Measurements from ENCODE around the gene ZDHHC18. TPM values are rescaled to one million over a fixed set of nuclear protein-coding genes. Genes with fewer than 3 reads are reported as not detected.
"Not testable (repeated sequence)": the region's sequence is repeated elsewhere in the genome, so short reads cannot be mapped to it uniquely, and the experiment has no call there.

The ZDHHC18 gene
- total RNA-seq, 1 donor from 2014 or later, result 29.7 TPM

DNA sequence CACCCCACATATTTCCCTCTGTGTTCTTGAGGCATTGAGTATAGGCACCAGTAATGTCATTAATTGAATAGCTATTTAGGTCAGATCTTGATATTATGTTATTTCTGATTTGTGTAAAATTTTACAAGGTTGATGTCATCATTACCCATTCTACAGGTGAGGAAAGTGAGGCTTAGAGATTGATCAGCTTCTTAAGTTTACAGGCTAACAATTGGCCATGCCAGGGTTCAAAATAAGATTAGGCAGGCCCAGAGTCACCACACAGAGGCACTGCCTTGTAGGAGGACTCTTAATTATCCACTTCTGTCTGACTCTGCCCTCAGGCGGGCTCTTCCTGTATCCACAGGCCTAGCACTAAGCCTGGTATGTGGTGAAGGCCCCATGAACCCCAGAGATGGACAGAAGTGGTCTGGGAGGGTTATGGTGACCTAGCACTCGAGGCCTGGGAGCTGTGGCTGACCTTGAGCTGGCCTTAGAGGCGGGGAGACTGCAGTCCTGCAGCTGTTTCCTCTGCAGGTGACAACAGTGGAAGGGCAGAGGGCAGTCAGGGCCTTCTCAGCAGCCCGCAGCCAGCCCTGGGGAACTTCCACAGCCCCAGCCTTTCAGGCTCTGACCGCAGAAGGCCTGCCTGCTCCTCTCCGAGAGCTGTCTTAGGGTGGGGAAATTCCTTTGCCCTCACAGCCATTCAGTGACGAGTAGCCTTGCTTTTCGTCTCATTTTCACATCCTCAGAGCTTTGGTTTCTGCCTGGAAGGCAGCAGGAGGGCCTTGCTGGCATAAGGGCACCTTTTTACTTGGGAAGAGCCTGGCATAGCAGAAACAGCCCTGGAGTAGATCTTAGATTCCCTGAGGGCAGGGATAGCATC lies 12.2 kb downstream of the ZDHHC18 start:
- H3K36me3 Mint-ChIP-seq, result peaks cover 16% of the 10 kb centered on the region
- H3K27me3 Mint-ChIP-seq, result no peaks in the 10 kb centered on the region
- no peak for DNase-seq (ENCODE audit: extremely low spot score, unreplicated experiment)
- H3K4me3 Mint-ChIP-seq, result no peak overlapping the region
- H3K4me1 Mint-ChIP-seq (ENCODE audit: unreplicated experiment), result no peaks in the 10 kb centered on the region
- TF ChIP-seq, protein P1, sequence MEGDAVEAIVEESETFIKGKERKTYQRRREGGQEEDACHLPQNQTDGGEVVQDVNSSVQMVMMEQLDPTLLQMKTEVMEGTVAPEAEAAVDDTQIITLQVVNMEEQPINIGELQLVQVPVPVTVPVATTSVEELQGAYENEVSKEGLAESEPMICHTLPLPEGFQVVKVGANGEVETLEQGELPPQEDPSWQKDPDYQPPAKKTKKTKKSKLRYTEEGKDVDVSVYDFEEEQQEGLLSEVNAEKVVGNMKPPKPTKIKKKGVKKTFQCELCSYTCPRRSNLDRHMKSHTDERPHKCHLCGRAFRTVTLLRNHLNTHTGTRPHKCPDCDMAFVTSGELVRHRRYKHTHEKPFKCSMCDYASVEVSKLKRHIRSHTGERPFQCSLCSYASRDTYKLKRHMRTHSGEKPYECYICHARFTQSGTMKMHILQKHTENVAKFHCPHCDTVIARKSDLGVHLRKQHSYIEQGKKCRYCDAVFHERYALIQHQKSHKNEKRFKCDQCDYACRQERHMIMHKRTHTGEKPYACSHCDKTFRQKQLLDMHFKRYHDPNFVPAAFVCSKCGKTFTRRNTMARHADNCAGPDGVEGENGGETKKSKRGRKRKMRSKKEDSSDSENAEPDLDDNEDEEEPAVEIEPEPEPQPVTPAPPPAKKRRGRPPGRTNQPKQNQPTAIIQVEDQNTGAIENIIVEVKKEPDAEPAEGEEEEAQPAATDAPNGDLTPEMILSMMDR (conservative IDR thresholded peaks at IDR 0.05), result no peak
- peak overlapping the region; percentile 93 for H3K27ac Mint-ChIP-seq
- no peaks in the 10 kb centered on the region for H3K9me3 Mint-ChIP-seq

GRCh38 chr1:26839339-26839722 lies 12.8 kb downstream of the ZDHHC18 start:
- Mint-ChIP-seq H3K27ac (peak overlapping the region; percentile 93), H3K36me3 (peaks cover 16% of the 10 kb centered on the region), H3K4me3 (no peak overlapping the region), H3K4me1 (ENCODE audit: unreplicated experiment) (no peaks in the 10 kb centered on the region), H3K9me3 (no peaks in the 10 kb centered on the region), H3K27me3 (no peaks in the 10 kb centered on the region)
- TF ChIP-seq, protein P1 (conservative IDR thresholded peaks at IDR 0.05), result no peak
- no peak for DNase-seq (ENCODE audit: extremely low spot score, unreplicated experiment)

DNA sequence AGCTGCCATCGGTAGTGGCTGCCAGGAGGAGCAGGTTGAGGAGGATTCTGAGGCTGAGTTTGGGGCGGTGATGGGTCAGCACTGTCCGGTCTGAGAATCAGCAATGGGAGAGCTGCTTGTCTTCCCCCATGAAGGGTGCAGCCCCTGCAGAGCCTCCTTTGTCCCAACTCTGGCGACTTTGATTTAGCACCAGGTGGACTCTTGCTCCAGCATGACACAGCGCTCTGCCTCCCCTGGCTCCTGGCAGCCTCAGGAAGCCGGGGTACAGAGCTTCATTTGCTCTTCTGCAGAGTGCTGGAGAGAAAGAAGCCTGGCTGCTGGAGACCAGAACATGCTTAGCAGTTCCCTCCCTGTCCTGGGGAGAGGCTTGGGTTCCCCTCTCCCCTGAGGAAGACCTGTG lies 13.3 kb downstream of the ZDHHC18 start:
- Mint-ChIP-seq H3K9me3 (no peaks in the 10 kb centered on the region), H3K27me3 (no peaks in the 10 kb centered on the region), H3K27ac (peak overlapping the region; percentile 93), H3K4me1 (ENCODE audit: unreplicated experiment) (no peaks in the 10 kb centered on the region), H3K36me3 (peaks cover 12% of the 10 kb centered on the region), H3K4me3 (no peak overlapping the region)
- TF ChIP-seq, protein P1 (conservative IDR thresholded peaks at IDR 0.05), result no peak
- no peak for DNase-seq (ENCODE audit: extremely low spot score, unreplicated experiment)

DNA sequence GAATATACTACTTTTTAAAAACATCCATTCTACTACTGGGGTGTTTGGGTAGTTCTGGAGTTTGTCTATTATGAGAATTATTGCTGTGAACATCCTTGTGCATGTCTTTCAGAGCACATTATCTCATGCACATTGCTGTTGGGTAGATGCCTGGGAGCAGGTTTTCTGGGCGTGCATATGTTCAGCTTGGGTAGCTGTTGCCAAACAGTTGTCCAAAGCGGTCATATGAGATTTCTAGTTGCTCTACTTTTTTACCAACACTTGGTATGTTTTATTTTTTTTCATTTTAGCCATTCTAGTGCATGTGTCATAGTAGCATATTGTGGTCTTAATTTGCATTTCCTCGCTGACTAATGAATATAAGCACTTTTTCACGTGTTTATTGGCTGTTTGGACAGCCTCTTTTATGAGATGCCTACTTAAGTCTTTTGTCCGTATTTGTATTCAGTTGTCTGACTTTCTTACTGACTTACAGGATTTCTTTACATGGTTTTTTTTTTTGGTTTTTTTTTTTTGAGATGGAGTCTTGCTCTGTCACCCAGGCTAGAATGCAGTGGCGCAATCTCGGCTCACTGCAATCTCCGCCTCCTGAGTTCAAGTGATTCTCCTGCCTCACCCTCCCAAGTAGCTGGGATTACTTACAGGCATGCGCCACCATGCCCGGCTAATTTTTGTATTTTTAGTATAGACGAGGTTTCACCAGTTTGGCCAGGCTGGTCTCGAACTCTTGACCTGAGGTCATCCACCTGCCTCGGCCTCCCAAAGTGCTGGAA lies 18.1 kb downstream of the ZDHHC18 start:
- H3K4me3 Mint-ChIP-seq, result no peak overlapping the region
- H3K4me1 Mint-ChIP-seq (ENCODE audit: unreplicated experiment), result no peaks in the 10 kb centered on the region
- H3K9me3 Mint-ChIP-seq, result no peaks in the 10 kb centered on the region
- H3K27me3 Mint-ChIP-seq, result no peaks in the 10 kb centered on the region
- peak overlapping the region; percentile 16 for H3K27ac Mint-ChIP-seq
- TF ChIP-seq, protein P1 (conservative IDR thresholded peaks at IDR 0.05), result no peak
- peaks cover 7% of the 10 kb centered on the region for H3K36me3 Mint-ChIP-seq
- no peak for DNase-seq (ENCODE audit: extremely low spot score, unreplicated experiment)

DNA sequence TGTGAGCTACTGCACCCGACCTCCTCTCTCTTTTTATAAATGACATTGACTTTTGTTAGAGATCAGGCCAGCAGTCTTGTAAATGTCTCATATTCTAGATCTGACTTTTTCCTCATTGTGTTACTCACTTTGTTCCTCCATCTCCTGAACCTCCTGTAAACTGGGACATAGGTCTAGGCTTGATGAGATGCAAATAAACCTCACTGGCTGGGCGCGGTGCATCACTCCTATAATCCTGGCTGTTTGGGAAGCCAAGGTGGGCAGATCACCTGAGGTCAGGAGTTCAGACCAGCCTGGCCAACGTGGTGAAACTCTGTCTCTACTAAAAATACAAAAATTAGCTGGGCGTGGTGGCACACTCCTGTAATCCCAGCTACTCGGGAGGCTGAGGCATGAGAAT lies 21.3 kb downstream of the ZDHHC18 start:
- H3K9me3 Mint-ChIP-seq; H3K4me3 Mint-ChIP-seq; DNase-seq (ENCODE audit: extremely low spot score, unreplicated experiment); H3K27ac Mint-ChIP-seq; H3K4me1 Mint-ChIP-seq (ENCODE audit: unreplicated experiment); H3K27me3 Mint-ChIP-seq: not testable (repeated sequence)
- H3K36me3 Mint-ChIP-seq, result peaks cover 15% of the 10 kb centered on the region

- Mint-ChIP-seq H3K9me3 (no peaks in the 10 kb centered on the region), H3K27ac (no peak overlapping the region), H3K4me1 (ENCODE audit: unreplicated experiment) (no peaks in the 10 kb centered on the region), H3K4me3 (no peak overlapping the region), H3K36me3 (peaks cover 19% of the 10 kb centered on the region), H3K27me3 (no peaks in the 10 kb centered on the region)
- no peak for DNase-seq (ENCODE audit: extremely low spot score, unreplicated experiment)
- TF ChIP-seq, protein P1 (conservative IDR thresholded peaks at IDR 0.05), result no peak
Observed at GRCh38 chr1:26848499-26848898, 22.0 kb downstream of the ZDHHC18 start.
